Measurements from ENCODE around the gene GFPT2.

Gene GFPT2

GRCh38 chr5:180297587-180298282, 55.4 kb downstream of the GFPT2 start:
- H3K36me3 ChIP-seq (ENCODE audit: insufficient read depth, low read length) = no peaks in the 10 kb centered on the region
- H3K4me3 ChIP-seq (ENCODE audit: low read depth in 1 of 2, low read length in 2 of 2) = no peak overlapping the region
- no peak overlapping the region for H3K9ac ChIP-seq (ENCODE audit: low read length)
- peaks cover 5% of the 10 kb centered on the region for H3K4me1 ChIP-seq (ENCODE audit: insufficient read depth, low read length)
- H3K27ac ChIP-seq (ENCODE audit: low read depth, low read length) = no peak overlapping the region
- H3K27me3 ChIP-seq (ENCODE audit: control insufficient read depth in 1 of 2, insufficient read depth in 2 of 2, low read length in 2 of 2) = no peaks in the 10 kb centered on the region
- H3K9me3 ChIP-seq (ENCODE audit: low read length) = no peaks in the 10 kb centered on the region

- Histone ChIP-seq H3K36me3 (ENCODE audit: insufficient read depth, low read length) (no peaks in the 10 kb centered on the region), H3K27ac (ENCODE audit: low read depth, low read length) (no peak overlapping the region), H3K4me1 (ENCODE audit: insufficient read depth, low read length) (peaks cover 5% of the 10 kb centered on the region), H3K27me3 (ENCODE audit: control insufficient read depth in 1 of 2, insufficient read depth in 2 of 2, low read length in 2 of 2) (no peaks in the 10 kb centered on the region), H3K9ac (ENCODE audit: low read length) (no peak overlapping the region), H3K4me3 (ENCODE audit: low read depth in 1 of 2, low read length in 2 of 2) (no peak overlapping the region), H3K9me3 (ENCODE audit: low read length) (no peaks in the 10 kb centered on the region)
These were observed 56.4 kb downstream of the GFPT2 start for GRCh38 chr5:180296771-180297170.

- no peak overlapping the region for H3K9ac ChIP-seq (ENCODE audit: low read length)
- H3K36me3 ChIP-seq (ENCODE audit: insufficient read depth, low read length) = no peaks in the 10 kb centered on the region
- H3K9me3 ChIP-seq (ENCODE audit: low read length) = no peaks in the 10 kb centered on the region
- no peak overlapping the region for H3K27ac ChIP-seq (ENCODE audit: low read depth, low read length)
- no peak overlapping the region for H3K4me3 ChIP-seq (ENCODE audit: low read depth in 1 of 2, low read length in 2 of 2)
- H3K4me1 ChIP-seq (ENCODE audit: insufficient read depth, low read length) = peaks cover 16% of the 10 kb centered on the region
- no peaks in the 10 kb centered on the region for H3K27me3 ChIP-seq (ENCODE audit: control insufficient read depth in 1 of 2, insufficient read depth in 2 of 2, low read length in 2 of 2)
These were observed 58.1 kb downstream of the GFPT2 start for GRCh38 chr5:180294913-180295555.

GRCh38 chr5:180294411-180294810, 58.7 kb downstream of the GFPT2 start:
- H3K4me1 ChIP-seq (ENCODE audit: insufficient read depth, low read length) = peaks cover 22% of the 10 kb centered on the region
- H3K27ac ChIP-seq (ENCODE audit: low read depth, low read length) = no peak overlapping the region
- no peaks in the 10 kb centered on the region for H3K9me3 ChIP-seq (ENCODE audit: low read length)
- H3K9ac ChIP-seq (ENCODE audit: low read length) = no peak overlapping the region
- no peaks in the 10 kb centered on the region for H3K27me3 ChIP-seq (ENCODE audit: control insufficient read depth in 1 of 2, insufficient read depth in 2 of 2, low read length in 2 of 2)
- no peak overlapping the region for H3K4me3 ChIP-seq (ENCODE audit: low read depth in 1 of 2, low read length in 2 of 2)
- no peaks in the 10 kb centered on the region for H3K36me3 ChIP-seq (ENCODE audit: insufficient read depth, low read length)

- Histone ChIP-seq H3K4me3 (ENCODE audit: low read depth in 1 of 2, low read length in 2 of 2) (peak within 1 kb of the TSS; percentile 61 to 99), H3K9me3 (ENCODE audit: low read length) (no peaks in the 10 kb centered on the region), H3K27me3 (ENCODE audit: control insufficient read depth in 1 of 2, insufficient read depth in 2 of 2, low read length in 2 of 2) (no peaks in the 10 kb centered on the region), H3K27ac (ENCODE audit: low read depth, low read length) (peak within 1 kb of the TSS; percentile 76), H3K9ac (ENCODE audit: low read length) (peak within 1 kb of the TSS; percentile 24), H3K36me3 (ENCODE audit: insufficient read depth, low read length) (no peaks in the 10 kb centered on the region), H3K4me1 (ENCODE audit: insufficient read depth, low read length) (peaks cover 25% of the 10 kb centered on the region)
These were observed 60.9 kb downstream of the GFPT2 start, which contains the start of gene MAPK9 for GRCh38 chr5:180291943-180292831. TSS of gene MAPK9 (minus strand) at chr5:180292083. CDS start at chr5:180280561, 11,522 bp downstream.

GRCh38 chr5:180291234-180291940, 61.7 kb downstream of the GFPT2 start:
- Histone ChIP-seq H3K27me3 (ENCODE audit: control insufficient read depth in 1 of 2, insufficient read depth in 2 of 2, low read length in 2 of 2) (no peaks in the 10 kb centered on the region), H3K9me3 (ENCODE audit: low read length) (no peaks in the 10 kb centered on the region), H3K36me3 (ENCODE audit: insufficient read depth, low read length) (no peaks in the 10 kb centered on the region), H3K4me3 (ENCODE audit: low read depth in 1 of 2, low read length in 2 of 2) (peak overlapping the region; percentile 52 to 69), H3K27ac (ENCODE audit: low read depth, low read length) (no peak overlapping the region), H3K9ac (ENCODE audit: low read length) (peak overlapping the region; percentile 24), H3K4me1 (ENCODE audit: insufficient read depth, low read length) (peaks cover 25% of the 10 kb centered on the region)

- H3K27ac ChIP-seq (ENCODE audit: low read depth, low read length) = no peak overlapping the region
- peak overlapping the region; percentile 4 to 52 for H3K4me3 ChIP-seq (ENCODE audit: low read depth in 1 of 2, low read length in 2 of 2)
- H3K9ac ChIP-seq (ENCODE audit: low read length) = peak overlapping the region; percentile 24
These were observed 62.4 kb downstream of the GFPT2 start for GRCh38 chr5:180290568-180291233.

GRCh38 chr5:180289966-180290365, 63.2 kb downstream of the GFPT2 start:
- no peaks in the 10 kb centered on the region for H3K9me3 ChIP-seq (ENCODE audit: low read length)
- H3K9ac ChIP-seq (ENCODE audit: low read length) = no peak overlapping the region
- H3K27ac ChIP-seq (ENCODE audit: low read depth, low read length) = no peak overlapping the region
- H3K4me3 ChIP-seq (ENCODE audit: low read depth in 1 of 2, low read length in 2 of 2) = no peak overlapping the region
- H3K4me1 ChIP-seq (ENCODE audit: insufficient read depth, low read length) = peaks cover 25% of the 10 kb centered on the region
- H3K27me3 ChIP-seq (ENCODE audit: control insufficient read depth in 1 of 2, insufficient read depth in 2 of 2, low read length in 2 of 2) = no peaks in the 10 kb centered on the region
- peaks cover 3% of the 10 kb centered on the region for H3K36me3 ChIP-seq (ENCODE audit: insufficient read depth, low read length)

More at GRCh38 chr5:180290568-180291233, 62.4 kb downstream of the GFPT2 start:
- H3K4me1 ChIP-seq (ENCODE audit: insufficient read depth, low read length) = peaks cover 25% of the 10 kb centered on the region
- no peaks in the 10 kb centered on the region for H3K9me3 ChIP-seq (ENCODE audit: low read length)
- no peaks in the 10 kb centered on the region for H3K27me3 ChIP-seq (ENCODE audit: control insufficient read depth in 1 of 2, insufficient read depth in 2 of 2, low read length in 2 of 2)
- no peaks in the 10 kb centered on the region for H3K36me3 ChIP-seq (ENCODE audit: insufficient read depth, low read length)

GRCh38 chr5:180289433-180289832, 63.7 kb downstream of the GFPT2 start:
- no peak overlapping the region for H3K9ac ChIP-seq (ENCODE audit: low read length)
- peaks cover 25% of the 10 kb centered on the region for H3K4me1 ChIP-seq (ENCODE audit: insufficient read depth, low read length)
- no peak overlapping the region for H3K27ac ChIP-seq (ENCODE audit: low read depth, low read length)
- no peaks in the 10 kb centered on the region for H3K27me3 ChIP-seq (ENCODE audit: control insufficient read depth in 1 of 2, insufficient read depth in 2 of 2, low read length in 2 of 2)
- peaks cover 5% of the 10 kb centered on the region for H3K36me3 ChIP-seq (ENCODE audit: insufficient read depth, low read length)
- no peaks in the 10 kb centered on the region for H3K9me3 ChIP-seq (ENCODE audit: low read length)
- H3K4me3 ChIP-seq (ENCODE audit: low read depth in 1 of 2, low read length in 2 of 2) = no peak overlapping the region

- Histone ChIP-seq H3K9ac (ENCODE audit: low read length) (no peak overlapping the region), H3K4me3 (ENCODE audit: low read depth in 1 of 2, low read length in 2 of 2) (no peak overlapping the region), H3K9me3 (ENCODE audit: low read length) (no peaks in the 10 kb centered on the region), H3K27ac (ENCODE audit: low read depth, low read length) (no peak overlapping the region), H3K36me3 (ENCODE audit: insufficient read depth, low read length) (peaks cover 5% of the 10 kb centered on the region), H3K4me1 (ENCODE audit: insufficient read depth, low read length) (peaks cover 20% of the 10 kb centered on the region), H3K27me3 (ENCODE audit: control insufficient read depth in 1 of 2, insufficient read depth in 2 of 2, low read length in 2 of 2) (no peaks in the 10 kb centered on the region)
These were observed 65.3 kb downstream of the GFPT2 start for GRCh38 chr5:180287868-180288267.

Measured in muscle layer of colon (tissue), 2 donors.